Inferior parietal cortex (tissue), 1 donor: ENCODE data around the gene CRELD1.

Source experiments
- DNase-seq: peaks from one replicate; pipeline ENCODE4 v3.0.0-alpha.2; 2016; ENCODE audit errors: extremely low spot score

The CRELD1 gene

DNA sequence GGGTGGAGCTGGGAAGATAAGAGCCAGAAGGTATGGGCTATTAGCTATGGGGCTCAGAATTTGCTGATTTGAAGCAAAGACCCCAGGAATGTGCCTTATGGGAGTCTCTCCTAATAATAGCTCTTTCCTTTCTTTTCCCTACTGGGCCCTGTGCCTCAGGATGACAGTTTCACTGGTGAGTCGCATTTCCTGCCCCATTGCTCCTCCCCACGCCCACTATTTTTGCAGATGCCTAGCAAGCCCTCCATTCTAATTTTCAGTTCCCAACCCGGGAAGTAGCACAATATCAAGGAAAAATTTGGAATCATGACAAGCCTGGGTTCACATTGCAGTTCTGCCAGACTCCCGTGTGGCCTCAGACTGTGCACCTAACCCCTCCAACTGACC is 30.4 kb upstream of the CRELD1 start:
- no peak for DNase-seq

DNA sequence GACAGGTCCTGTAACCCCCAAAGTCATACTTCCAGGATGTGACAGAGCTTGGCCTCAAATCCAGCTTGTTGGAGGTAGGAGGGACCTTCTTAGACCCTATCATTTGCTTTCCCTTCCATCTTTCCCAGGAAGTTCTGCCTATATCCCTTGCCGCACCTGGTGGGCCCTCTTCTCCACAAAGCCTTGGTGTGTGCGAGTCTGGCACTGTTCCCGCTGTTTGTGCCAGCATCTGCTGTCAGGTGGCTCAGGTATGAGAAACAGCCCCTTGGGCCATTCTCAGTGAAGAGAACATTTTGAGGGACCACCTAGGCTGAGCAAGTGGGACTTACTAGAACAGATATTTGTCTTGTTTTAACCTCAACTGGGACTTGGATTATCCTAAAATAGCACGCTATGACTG is 29.7 kb upstream of the CRELD1 start:
- no peak for DNase-seq

DNA sequence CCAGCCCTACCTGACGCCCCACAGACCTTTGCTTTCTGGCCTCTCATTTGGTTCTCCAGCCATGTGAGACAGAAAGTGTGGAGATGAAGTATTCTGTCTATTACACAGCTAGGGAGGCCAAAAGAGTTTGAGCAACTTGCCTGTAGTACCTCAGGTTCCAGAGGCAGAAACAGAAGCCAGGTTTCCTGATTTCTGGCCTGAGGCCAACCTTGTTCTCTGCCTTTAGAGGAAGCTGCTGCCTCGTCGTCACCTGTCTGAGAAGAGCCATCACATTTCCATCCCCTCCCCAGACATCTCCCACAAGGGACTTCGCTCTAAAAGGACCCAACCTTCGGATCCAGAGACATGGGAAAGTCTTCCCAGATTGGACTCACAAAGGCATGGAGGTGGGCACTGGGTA is 27.2 kb upstream of the CRELD1 start:
- DNase-seq = no peak

GRCh38 chr3:9908286-9908685 is 25.3 kb upstream of the CRELD1 start:
- no peak for DNase-seq

- no peak for DNase-seq
These were observed 24.2 kb upstream of the CRELD1 start for GRCh38 chr3:9909221-9910013.

- DNase-seq = no peak
These were observed 21.8 kb upstream of the CRELD1 start for GRCh38 chr3:9911863-9912262.

GRCh38 chr3:9912294-9912935 is 21.2 kb upstream of the CRELD1 start:
- no peak for DNase-seq

- no peak for DNase-seq
These were observed 20.0 kb upstream of the CRELD1 start for GRCh38 chr3:9913601-9914000.

DNA sequence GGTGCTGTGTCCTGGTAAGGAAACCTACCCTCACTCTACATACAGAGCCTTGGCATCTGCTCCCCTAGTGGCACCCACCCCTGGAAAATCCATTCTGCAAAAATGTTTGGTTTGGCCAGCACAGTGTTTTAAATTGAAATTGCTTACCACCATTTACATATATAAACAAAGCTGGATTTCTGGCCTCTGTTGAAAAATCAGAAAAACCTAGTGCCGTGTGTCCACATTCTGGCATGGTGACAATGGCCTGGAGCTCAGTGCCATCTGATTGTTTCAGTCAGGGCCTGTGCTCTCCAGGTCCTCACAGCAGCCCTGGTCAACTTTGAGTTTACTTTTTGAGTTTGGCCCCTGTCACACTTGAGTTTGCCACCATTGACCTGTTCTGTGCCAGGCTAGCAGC is 19.6 kb upstream of the CRELD1 start:
- no peak for DNase-seq

DNA sequence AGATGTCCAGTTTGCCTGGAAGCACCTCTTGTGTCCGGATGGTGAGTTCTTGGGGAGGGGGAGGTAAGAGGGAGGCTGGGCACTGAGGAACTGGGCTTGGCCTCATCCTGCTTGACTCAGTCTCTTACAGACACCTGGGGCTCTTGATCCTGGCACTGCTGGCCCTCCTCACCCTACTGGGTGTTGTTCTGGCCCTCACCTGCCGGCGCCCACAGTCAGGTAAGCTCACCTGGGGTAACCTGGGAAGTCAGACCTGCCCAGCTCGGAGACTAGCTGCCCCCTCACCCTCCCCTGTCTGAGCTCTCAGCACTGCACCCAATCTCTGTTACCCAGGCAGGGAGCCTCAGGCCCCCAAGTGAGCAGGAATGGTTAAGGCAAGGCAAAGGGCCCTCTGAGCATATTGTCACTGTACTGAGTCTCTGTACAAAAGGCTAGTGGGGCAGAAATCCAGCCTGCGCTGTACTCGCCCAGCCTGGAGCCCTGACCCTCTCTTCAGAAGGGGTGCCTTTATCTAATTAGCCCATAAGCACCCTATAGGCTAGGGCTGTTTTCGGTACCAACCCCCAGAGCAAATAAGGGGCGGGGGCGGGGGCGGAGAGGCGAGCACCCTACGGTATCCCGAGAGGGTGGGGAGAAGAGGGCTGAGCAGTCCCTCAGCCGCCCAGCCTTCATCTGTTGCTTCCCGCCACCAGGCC is 18.9 kb upstream of the CRELD1 start:
- DNase-seq = no peak

GRCh38 chr3:9915254-9916141 is 18.1 kb upstream of the CRELD1 start:
- DNase-seq = no peak

DNA sequence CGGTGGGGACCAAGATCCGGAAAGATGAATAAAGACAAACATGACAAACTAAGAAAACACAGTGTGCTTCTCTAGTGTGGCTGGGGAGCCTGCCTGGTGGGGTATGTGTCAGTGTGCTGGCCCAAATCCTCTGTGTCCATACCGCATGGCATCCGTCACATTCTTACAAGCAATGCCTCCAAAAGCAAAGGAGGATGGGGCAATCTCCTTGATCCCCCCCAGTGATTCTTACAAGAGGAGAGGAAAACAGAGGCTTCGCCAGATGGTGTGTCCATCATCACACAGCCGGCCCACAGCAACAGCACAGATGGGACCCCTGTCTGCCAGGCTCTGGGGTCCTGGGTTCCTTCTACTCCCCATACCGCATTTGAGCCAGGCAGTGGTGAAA is 17.3 kb upstream of the CRELD1 start:
- no peak for DNase-seq

DNA sequence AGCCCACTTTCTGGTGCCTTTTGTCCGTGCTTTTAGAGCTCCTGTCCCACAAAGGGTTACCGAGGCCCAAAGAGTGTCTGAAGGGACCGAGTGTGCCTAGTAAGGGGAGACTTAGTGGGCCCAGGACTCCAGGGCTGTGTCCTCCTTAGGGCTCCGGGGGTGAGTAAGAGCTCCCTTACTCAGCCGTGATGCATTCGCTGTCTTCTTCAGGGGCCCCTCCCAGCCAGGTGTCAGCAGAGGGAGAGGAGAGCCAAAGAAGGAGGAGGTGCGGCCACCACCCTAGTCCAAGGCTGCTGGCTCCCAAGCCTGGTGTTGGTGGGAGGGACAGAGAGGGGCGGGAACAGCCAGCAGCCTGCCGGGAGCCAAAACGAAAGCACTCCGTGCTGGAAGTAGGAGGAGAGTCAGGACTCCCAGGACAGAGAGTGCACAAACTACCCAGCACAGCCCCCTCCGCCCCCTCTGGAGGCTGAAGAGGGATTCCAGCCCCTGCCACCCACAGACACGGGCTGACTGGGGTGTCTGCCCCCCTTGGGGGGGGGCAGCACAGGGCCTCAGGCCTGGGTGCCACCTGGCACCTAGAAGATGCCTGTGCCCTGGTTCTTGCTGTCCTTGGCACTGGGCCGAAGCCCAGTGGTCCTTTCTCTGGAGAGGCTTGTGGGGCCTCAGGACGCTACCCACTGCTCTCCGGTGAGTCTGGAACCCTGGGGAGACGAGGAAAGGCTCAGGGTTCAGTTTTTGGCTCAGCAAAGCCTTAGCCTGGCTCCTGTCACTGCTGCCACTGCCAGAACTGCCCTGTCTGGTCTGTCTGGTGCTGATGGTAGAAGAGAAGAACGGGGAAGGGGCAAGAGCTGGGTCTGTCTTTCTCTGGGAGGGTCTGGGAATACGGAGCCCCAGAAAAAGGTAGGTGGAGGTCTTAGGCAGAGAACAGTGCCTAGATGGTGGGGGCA is 16.6 kb upstream of the CRELD1 start, which contains the start of gene IL17RC:
TSS of gene IL17RC (plus strand) at position 365 of the 947 bp plus-strand sequence. CDS start at position 583, 218 bp downstream.
- DNase-seq = peak; percentile 60

DNA sequence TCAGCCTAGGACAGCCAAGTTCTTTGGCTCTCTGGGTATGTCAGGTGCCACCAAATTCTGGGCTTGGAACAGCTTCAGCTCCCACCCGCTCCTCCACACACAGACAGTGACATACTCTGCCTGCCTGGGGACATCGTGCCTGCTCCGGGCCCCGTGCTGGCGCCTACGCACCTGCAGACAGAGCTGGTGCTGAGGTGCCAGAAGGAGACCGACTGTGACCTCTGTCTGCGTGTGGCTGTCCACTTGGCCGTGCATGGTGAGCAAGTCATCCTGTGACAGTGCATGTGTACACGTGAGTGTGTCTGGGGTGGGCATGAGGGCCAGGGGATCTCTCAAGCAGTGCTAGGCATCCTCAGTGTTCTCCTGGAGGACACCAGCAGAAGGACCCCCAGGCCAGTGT is 15.8 kb upstream of the CRELD1 start:
- DNase-seq = no peak

GRCh38 chr3:9918261-9919038 is 15.2 kb upstream of the CRELD1 start:
- DNase-seq = no peak

- no peak for DNase-seq
These were observed 5.5 kb upstream of the CRELD1 start for GRCh38 chr3:9928158-9928557.

- DNase-seq = no peak
These were observed 2.7 kb upstream of the CRELD1 start for GRCh38 chr3:9930804-9931418.

GRCh38 chr3:9932535-9932842 is 1.1 kb upstream of the CRELD1 start:
- DNase-seq = no peak

DNA sequence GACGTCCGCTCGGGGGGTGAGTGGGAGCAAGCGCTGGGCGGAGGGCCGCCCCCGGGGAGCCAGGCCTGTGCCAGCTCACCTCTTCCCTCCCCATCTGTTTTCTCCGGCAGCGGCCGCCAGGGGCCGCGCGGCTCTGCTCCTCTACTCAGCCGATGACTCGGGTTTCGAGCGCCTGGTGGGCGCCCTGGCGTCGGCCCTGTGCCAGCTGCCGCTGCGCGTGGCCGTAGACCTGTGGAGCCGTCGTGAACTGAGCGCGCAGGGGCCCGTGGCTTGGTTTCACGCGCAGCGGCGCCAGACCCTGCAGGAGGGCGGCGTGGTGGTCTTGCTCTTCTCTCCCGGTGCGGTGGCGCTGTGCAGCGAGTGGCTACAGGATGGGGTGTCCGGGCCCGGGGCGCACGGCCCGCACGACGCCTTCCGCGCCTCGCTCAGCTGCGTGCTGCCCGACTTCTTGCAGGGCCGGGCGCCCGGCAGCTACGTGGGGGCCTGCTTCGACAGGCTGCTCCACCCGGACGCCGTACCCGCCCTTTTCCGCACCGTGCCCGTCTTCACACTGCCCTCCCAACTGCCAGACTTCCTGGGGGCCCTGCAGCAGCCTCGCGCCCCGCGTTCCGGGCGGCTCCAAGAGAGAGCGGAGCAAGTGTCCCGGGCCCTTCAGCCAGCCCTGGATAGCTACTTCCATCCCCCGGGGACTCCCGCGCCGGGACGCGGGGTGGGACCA is 632 bp upstream of the CRELD1 start:
- peak; percentile 57 for DNase-seq
